Suprapubic skin (tissue), 4 donors: Measurements from ENCODE around the gene STX11. TPM values are rescaled to one million over a fixed set of nuclear protein-coding genes. Genes with fewer than 3 reads are reported as not detected.
A peak's percentile ranks its signal among the peaks of the same experiment; 100 is the strongest.

Source experiments
- DNase-seq, 2 donors: peaks; one replicate each; pipeline ENCODE4 v3.0.0-alpha.2; 2019; ENCODE audit warnings: low spot score in 2 of 2
- H3K27ac ChIP-seq: fragments of 200-600 bp; sonication (generic); one replicate; pipeline ENCODE4 v1.5.1; 2019
- H3K27me3 ChIP-seq: fragments of 200-600 bp; sonication (generic); one replicate; pipeline ENCODE4 v1.5.1; 2019
- H3K36me3 ChIP-seq: fragments of 200-600 bp; sonication (generic); one replicate; pipeline ENCODE4 v1.5.1; 2019
- H3K4me1 ChIP-seq: fragments of 200-600 bp; sonication (generic); one replicate; pipeline ENCODE4 v1.5.1; 2019
- H3K4me3 ChIP-seq: fragments of 200-600 bp; sonication (generic); one replicate; pipeline ENCODE4 v1.5.1; 2019; ENCODE audit warnings: mild to moderate bottlenecking
- H3K9me3 ChIP-seq: fragments of 200-600 bp; sonication (generic); one replicate; pipeline ENCODE4 v1.5.1; 2019
- CTCF ChIP-seq, 2 donors: fragments of 200-600 bp in 1 of 2; fragments of 450-650 bp in 1 of 2; sonication (generic) in 1 of 2; IDR thresholded peaks; one replicate each; pipeline ENCODE4 v1.5.1; 2016 to 2019; ENCODE audit warnings: antibody characterized with exemption in 2 of 2, mild to moderate bottlenecking in 1 of 2, moderate library complexity in 1 of 2
- EP300 ChIP-seq: sonication (generic); formaldehyde crosslinking; IDR thresholded peaks from one replicate; pipeline ENCODE4 v1.6.1; 2017; ENCODE audit warnings: antibody characterized with exemption
- POLR2A ChIP-seq, 2 donors: fragments of 450-650 bp; IDR thresholded peaks; one replicate each; pipeline ENCODE4 v1.6.1; 2017; ENCODE audit warnings: antibody characterized with exemption in 2 of 2, mild to moderate bottlenecking in 2 of 2, moderate library complexity in 2 of 2
- POLR2AphosphoS5 ChIP-seq, 3 donors: sonication (generic); formaldehyde crosslinking; IDR thresholded peaks; one replicate each; pipeline ENCODE4 v1.6.1; 2017; ENCODE audit warnings: antibody characterized with exemption in 3 of 3
- WGBS: methylation state at CpG from one replicate; pipeline ENCODE4 v1.1.5; 2018; 5-methylcytosine and 5-hydroxymethylcytosine counted together
- total RNA-seq, 4 donors: library from RNA; depleted of rRNA; stranded (reverse); fragments of >200 nt; gene quantifications; one replicate each; pipeline ENCODE4 v1.1.0, GENCODE V29; 2016

Gene STX11
- total RNA-seq = 10 to 100 TPM; 12.4 to 28.2 (median 17.3) TPM

- Histone ChIP-seq H3K9me3 (no peaks in the 10 kb centered on the region), H3K27me3 (no peaks in the 10 kb centered on the region), H3K36me3 (no peaks in the 10 kb centered on the region), H3K4me1 (peaks cover 23% of the 10 kb centered on the region), H3K27ac (peak within 1 kb of the TSS; percentile 77), H3K4me3 (peak within 1 kb of the TSS; percentile 90)
- TF ChIP-seq POLR2A (IDR thresholded peaks at IDR 0.05) (peak in 1 of 2 donors; percentile 68), EP300 (no peak), CTCF (IDR thresholded peaks at IDR 0.05) (no peak), POLR2AphosphoS5 (IDR thresholded peaks at IDR 0.05) (no peak)
- DNase-seq = peak; percentile 82 to 84
- WGBS = 2% methylated on average over 31 of the region's 93 CpGs
Observed at GRCh38 chr6:144149894-144150709, at the start of gene STX11. STX11 (plus strand) TSS chr6:144150517; CDS start chr6:144186628, 36,111 bp downstream.

GRCh38 chr6:144103026-144103563 lies 47.2 kb upstream of the STX11 start:
- H3K36me3 ChIP-seq = no peaks in the 10 kb centered on the region
- no peak overlapping the region for H3K27ac ChIP-seq
- 80% methylated on average over 4 of the region's 4 CpGs for WGBS
- H3K27me3 ChIP-seq = no peaks in the 10 kb centered on the region
- TF ChIP-seq CTCF (IDR thresholded peaks at IDR 0.05) = no peak
- TF ChIP-seq POLR2A (IDR thresholded peaks at IDR 0.05) = no peak
- no peak for TF ChIP-seq POLR2AphosphoS5 (IDR thresholded peaks at IDR 0.05)
- TF ChIP-seq EP300 = no peak
- no peaks in the 10 kb centered on the region for H3K4me1 ChIP-seq
- no peak for DNase-seq
- H3K4me3 ChIP-seq = no peak overlapping the region
- H3K9me3 ChIP-seq = no peaks in the 10 kb centered on the region

DNA sequence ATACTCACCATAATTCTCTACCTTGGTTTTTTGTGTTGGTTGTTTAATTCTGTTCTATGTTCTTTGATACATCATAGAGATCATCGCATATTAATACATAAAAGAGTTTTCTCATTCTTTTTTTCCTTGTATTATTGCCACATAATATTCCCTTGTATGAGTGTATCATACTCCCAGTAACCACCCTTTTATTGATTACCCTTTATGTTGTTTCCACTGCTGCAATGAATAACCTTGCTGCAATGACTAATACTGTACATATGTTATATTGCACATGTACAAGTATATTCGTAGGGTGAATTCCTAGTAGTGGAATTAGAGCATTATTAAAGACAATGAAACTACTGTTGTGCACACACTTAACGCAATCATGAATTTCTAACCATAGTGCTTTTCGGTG lies 45.8 kb upstream of the STX11 start:
- no peak for TF ChIP-seq CTCF (IDR thresholded peaks at IDR 0.05)
- no peak for TF ChIP-seq POLR2AphosphoS5 (IDR thresholded peaks at IDR 0.05)
- TF ChIP-seq POLR2A (IDR thresholded peaks at IDR 0.05) = no peak
- TF ChIP-seq EP300 = no peak
- Histone ChIP-seq H3K9me3 (no peaks in the 10 kb centered on the region), H3K4me1 (no peaks in the 10 kb centered on the region), H3K36me3 (no peaks in the 10 kb centered on the region), H3K27ac (no peak overlapping the region), H3K4me3 (no peak overlapping the region), H3K27me3 (no peaks in the 10 kb centered on the region)
- DNase-seq = no peak
- 53% methylated on average over 4 of the region's 4 CpGs for WGBS

DNA sequence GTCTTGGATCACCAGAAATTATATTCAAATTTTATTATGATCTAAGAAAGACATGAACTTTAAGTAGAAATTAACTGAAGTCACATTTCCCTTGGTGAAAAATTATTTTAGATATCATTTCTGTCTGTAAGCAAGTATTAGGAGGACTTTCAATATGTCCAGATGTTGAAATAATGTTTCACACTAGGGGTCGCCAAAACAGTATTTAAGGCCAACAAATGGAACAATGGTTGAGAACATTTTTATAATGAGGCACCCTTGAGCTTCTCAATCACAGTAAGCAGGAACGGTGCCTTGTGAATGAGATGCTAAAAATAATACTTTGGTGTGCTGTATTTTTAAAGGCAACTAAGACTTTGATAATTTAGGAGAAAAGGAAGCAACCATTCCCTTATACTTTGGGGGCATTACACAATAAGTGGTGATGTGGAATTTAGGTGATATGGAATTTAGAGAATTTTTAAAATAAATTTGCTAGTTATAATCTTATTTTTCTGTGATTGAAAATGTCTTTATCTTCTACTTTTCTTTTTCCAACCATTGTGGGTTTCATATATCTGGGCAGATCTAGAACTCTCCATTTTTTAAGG lies 45.3 kb upstream of the STX11 start:
- H3K27ac ChIP-seq = no peak overlapping the region
- WGBS = 0% methylated on average over 2 of the region's 2 CpGs
- H3K4me1 ChIP-seq = no peaks in the 10 kb centered on the region
- TF ChIP-seq EP300 = no peak
- TF ChIP-seq CTCF (IDR thresholded peaks at IDR 0.05) = peak; percentile 27 to 34
- no peak overlapping the region for H3K4me3 ChIP-seq
- DNase-seq = no peak
- no peaks in the 10 kb centered on the region for H3K36me3 ChIP-seq
- H3K27me3 ChIP-seq = no peaks in the 10 kb centered on the region
- H3K9me3 ChIP-seq = no peaks in the 10 kb centered on the region

DNA sequence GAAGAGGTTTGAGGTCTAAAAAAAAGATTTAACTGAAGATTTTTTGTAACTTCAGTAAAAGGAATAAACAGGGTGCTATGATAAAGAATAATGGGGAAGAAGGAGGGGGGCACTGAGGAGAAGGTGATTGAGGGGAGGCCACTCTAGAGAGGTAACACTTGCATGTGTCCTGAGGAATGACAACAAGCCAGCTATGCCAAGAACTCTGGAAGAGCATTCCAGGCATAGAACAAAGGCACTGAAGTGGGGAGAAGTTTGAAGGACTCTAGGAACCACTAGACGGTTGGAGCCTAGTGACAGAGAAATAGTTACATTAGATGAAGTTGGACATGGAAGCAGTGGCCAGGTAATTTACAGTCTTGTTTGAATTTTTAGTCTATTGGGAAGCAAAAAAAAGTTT lies 44.1 kb upstream of the STX11 start:
- H3K9me3 ChIP-seq = no peaks in the 10 kb centered on the region
- TF ChIP-seq EP300 = no peak
- TF ChIP-seq POLR2A (IDR thresholded peaks at IDR 0.05) = no peak
- no peak for TF ChIP-seq CTCF (IDR thresholded peaks at IDR 0.05)
- no peak for TF ChIP-seq POLR2AphosphoS5 (IDR thresholded peaks at IDR 0.05)
- no peak for DNase-seq
- no peaks in the 10 kb centered on the region for H3K27me3 ChIP-seq
- no peak overlapping the region for H3K4me3 ChIP-seq
- WGBS = 67% methylated on average over 1 of the region's 1 CpG
- H3K4me1 ChIP-seq = no peaks in the 10 kb centered on the region
- H3K36me3 ChIP-seq = no peaks in the 10 kb centered on the region
- no peak overlapping the region for H3K27ac ChIP-seq
